Measurements from ENCODE around the gene AGFG2. TPM values are rescaled to one million over a fixed set of nuclear protein-coding genes. Genes with fewer than 3 reads are reported as not detected.
"Not testable (repeated sequence)": the region's sequence is repeated elsewhere in the genome, so short reads cannot be mapped to it uniquely, and the experiment has no call there.

Gene AGFG2
- total RNA-seq, 4 donors from 2014 or later, result 63.8 to 154 (median 102) TPM

- WGBS, 2 donors (ENCODE audit: low coverage in 1 of 2), result 91 to 94% methylated on average over 4 to 6 of the region's 6 CpGs
- in situ Hi-C loops (cut with MboI; ENCODE audit: low pct_ligation_motif_present in 1 of 4, low pct_unique_long_range_greater_than_20kb in 1 of 4, low sequenced_read_pairs in 3 of 4) (no loop called here), intact Hi-C loops (cut with DNase I; ENCODE audit: low total_unique reads) (no loop called here)
These were observed 19.4 kb upstream of the AGFG2 start for GRCh38 chr7:100519580-100519979.

DNA sequence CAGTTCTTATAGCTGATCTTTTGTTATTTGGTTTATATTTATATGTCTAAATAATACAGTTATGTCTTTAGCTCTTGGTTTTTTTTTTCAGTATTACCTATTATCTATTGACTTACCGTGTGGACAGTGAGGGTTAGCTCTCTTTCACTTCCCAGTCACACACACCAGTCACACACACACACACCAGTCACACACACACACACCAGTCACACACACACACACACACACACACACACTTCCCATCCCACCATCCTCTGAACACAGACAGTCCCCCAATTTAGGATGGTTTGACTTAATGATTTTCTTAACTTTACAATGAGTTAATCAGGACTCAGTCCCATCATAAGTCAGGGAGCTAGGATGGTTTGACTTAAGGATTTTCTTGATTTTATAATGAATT, 18.9 kb upstream of the AGFG2 start:
- in situ Hi-C loops (cut with MboI; ENCODE audit: low pct_ligation_motif_present in 1 of 4, low pct_unique_long_range_greater_than_20kb in 1 of 4, low sequenced_read_pairs in 3 of 4) (no loop called here), intact Hi-C loops (cut with DNase I; ENCODE audit: low total_unique reads) (no loop called here)
- Histone ChIP-seq H3K27me3 (no peaks in the 10 kb centered on the region), H3K4me1 (peaks cover 0 to 8% (median 0%) of the 10 kb centered on the region in 4 donors), H3K27ac (no peak overlapping the region), H3K4me3 (no peak overlapping the region), H3K36me3 (no peaks in the 10 kb centered on the region), H3K9me3 (no peaks in the 10 kb centered on the region)
- DNase-seq, result no peak
- TF ChIP-seq EP300 (IDR thresholded peaks at IDR 0.05; ENCODE audit: low read depth) (no peak), CTCF (IDR thresholded peaks at IDR 0.05) (no peak), POLR2AphosphoS5 (IDR thresholded peaks at IDR 0.05) (no peak)
- 3 to 33% methylated on average over 1 of the region's 1 CpG for WGBS, 2 donors (ENCODE audit: low coverage in 1 of 2)

More at GRCh38 chr7:100519580-100519979, 19.4 kb upstream of the AGFG2 start:
- TF ChIP-seq CTCF (IDR thresholded peaks at IDR 0.05), result no peak
- no peak for TF ChIP-seq POLR2A (IDR thresholded peaks at IDR 0.05)
- no peak for TF ChIP-seq POLR2AphosphoS5 (IDR thresholded peaks at IDR 0.05)
- no peak for TF ChIP-seq EP300 (IDR thresholded peaks at IDR 0.05; ENCODE audit: low read depth)
- Histone ChIP-seq H3K4me3 (no peak overlapping the region), H3K27ac (no peak overlapping the region), H3K9me3 (no peaks in the 10 kb centered on the region), H3K27me3 (no peaks in the 10 kb centered on the region), H3K36me3 (no peaks in the 10 kb centered on the region), H3K4me1 (peaks cover 0 to 8% (median 0%) of the 10 kb centered on the region in 4 donors)
- DNase-seq, result no peak

DNA sequence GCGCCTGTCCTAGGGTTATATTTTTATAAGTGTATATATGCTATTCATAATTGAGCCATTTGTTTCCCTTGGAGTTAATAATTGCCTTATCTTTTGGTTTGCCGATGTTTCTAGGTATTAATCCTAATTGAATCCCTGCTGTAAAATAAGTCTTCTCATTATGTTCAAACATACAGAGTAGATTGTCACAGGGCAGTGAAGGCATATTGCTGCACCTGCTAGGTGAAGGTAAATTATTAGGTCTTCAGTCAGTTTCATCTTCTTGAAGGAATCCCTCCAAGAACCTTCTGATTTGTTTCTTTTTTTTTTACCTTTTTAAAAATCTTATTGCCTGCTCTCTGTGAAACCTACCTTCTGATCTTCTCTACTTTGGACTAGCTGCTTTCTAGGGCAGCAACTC, 17.9 kb upstream of the AGFG2 start:
- WGBS, 2 donors (ENCODE audit: low coverage in 1 of 2), result 90 to 92% methylated on average over 2 of the region's 2 CpGs
- Histone ChIP-seq H3K4me3 (no peak overlapping the region), H3K9me3 (no peaks in the 10 kb centered on the region), H3K27ac (no peak overlapping the region), H3K4me1 (peaks cover 0 to under 1% (median 0%) of the 10 kb centered on the region in 4 donors), H3K36me3 (no peaks in the 10 kb centered on the region), H3K27me3 (no peaks in the 10 kb centered on the region)
- TF ChIP-seq CTCF (IDR thresholded peaks at IDR 0.05), result no peak
- no peak for TF ChIP-seq EP300 (IDR thresholded peaks at IDR 0.05; ENCODE audit: low read depth)
- TF ChIP-seq POLR2A (IDR thresholded peaks at IDR 0.05), result no peak
- TF ChIP-seq POLR2AphosphoS5 (IDR thresholded peaks at IDR 0.05), result no peak
- DNase-seq, result no peak
- intact Hi-C loops (cut with DNase I; ENCODE audit: low total_unique reads) (no loop called here), in situ Hi-C loops (cut with MboI; ENCODE audit: low pct_ligation_motif_present in 1 of 4, low pct_unique_long_range_greater_than_20kb in 1 of 4, low sequenced_read_pairs in 3 of 4) (no loop called here)

DNA sequence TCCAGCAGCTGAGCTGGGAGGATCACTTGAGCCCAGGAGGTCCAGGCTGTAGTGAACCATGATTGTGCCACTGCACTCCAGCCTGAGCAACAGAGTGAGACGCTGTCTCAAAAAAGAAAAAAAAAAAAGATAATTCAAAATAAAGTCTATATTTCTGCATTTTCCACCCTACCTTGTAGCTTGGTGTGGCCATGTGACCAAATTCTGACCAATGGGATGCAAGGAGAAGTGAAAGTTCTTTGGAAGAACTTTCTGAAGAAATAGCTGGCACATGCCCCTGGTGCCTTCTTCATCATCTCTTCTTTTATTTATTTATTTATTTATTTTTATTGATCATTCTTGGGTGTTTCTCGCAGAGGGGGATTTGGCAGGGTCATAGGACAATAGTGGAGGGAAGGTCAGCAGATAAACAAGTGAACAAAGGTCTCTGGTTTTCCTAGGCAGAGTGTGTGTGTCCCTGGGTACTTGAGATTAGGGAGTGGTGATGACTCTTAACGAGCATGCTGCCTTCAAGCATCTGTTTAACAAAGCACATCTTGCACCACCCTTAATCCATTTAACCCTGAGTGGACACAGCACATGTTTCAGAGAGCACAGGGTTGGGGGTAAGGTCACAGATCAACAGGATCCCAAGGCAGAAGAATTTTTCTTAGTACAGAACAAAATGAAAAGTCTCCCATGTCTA, 17.0 kb upstream of the AGFG2 start:
- DNase-seq; H3K9me3 ChIP-seq; in situ Hi-C loops (cut with MboI; ENCODE audit: low pct_ligation_motif_present in 1 of 4, low pct_unique_long_range_greater_than_20kb in 1 of 4, low sequenced_read_pairs in 3 of 4); H3K36me3 ChIP-seq; H3K27me3 ChIP-seq; H3K4me3 ChIP-seq; intact Hi-C loops (cut with DNase I; ENCODE audit: low total_unique reads); H3K4me1 ChIP-seq; H3K27ac ChIP-seq: not testable (repeated sequence)
- 41 to 100% methylated on average over 1 to 3 of the region's 3 CpGs for WGBS, 2 donors (ENCODE audit: low coverage in 1 of 2)

DNA sequence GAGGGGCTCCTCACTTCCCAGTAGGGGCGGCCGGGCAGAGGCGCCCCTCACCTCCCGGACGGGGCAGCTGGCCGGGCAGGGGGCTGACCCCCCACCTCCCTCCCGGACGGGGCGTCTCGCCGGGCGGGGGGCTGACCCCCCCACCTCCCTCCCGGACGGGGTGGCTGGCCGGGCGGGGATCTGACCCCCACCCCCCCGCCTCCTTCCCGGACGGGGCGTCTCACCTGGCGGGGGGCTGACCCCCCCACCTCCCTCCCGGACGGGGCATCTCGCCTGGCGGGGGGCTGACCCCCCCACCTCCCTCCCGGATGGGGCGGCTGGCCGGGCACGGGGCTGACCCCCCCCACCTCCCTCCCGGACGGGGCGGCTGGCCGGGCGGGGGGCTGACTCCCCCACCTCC, 15.8 kb upstream of the AGFG2 start:
- intact Hi-C loops (cut with DNase I; ENCODE audit: low total_unique reads), result not testable (repeated sequence)
- no CpG with 5 or more reads among the region's 34 CpGs for WGBS, 2 donors (ENCODE audit: low coverage in 1 of 2)

DNA sequence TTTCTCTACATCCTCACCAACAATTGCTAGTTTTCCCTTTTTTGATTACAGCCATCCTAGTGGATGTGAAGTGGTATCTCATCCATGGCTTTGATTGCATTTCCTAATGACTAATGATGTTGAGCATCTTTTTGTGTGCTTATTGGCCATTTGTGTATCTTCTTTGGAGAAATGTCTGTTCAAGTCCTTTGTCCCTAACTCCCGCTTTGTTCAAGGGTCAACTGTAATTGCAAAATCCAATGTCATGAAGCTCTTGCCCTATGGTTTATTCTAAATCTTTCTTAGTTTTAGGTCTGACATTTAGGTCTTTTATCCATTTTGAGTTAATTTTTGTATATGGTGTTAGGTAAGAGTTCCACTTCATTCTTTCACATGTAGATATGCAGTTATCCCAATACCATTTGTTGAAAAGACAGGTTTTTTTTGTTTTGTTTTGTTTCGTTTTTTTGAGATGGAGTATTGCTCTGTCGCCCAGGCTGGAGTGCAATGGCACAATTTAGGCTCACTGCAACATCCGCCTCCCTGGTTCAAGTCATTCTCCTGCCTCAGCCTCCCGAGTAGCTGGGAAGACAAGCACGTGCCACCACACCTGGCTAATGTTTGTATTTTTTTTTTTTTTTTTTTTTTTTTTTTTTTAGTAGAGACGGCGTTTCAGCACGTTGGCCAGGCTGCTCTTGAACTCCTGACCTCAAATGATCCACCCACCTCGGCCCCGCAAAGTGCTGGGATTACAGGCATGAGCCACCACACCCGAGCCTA, 10.7 kb upstream of the AGFG2 start:
- H3K9me3 ChIP-seq; DNase-seq; H3K4me1 ChIP-seq; H3K27ac ChIP-seq; intact Hi-C loops (cut with DNase I; ENCODE audit: low total_unique reads); H3K36me3 ChIP-seq; in situ Hi-C loops (cut with MboI; ENCODE audit: low pct_ligation_motif_present in 1 of 4, low pct_unique_long_range_greater_than_20kb in 1 of 4, low sequenced_read_pairs in 3 of 4); H3K27me3 ChIP-seq; H3K4me3 ChIP-seq: not testable (repeated sequence)
- 69 to 79% methylated on average over 9 to 12 of the region's 12 CpGs for WGBS, 2 donors (ENCODE audit: low coverage in 1 of 2)

More for the DNA sequence above, 15.8 kb upstream of the AGFG2 start:
- H3K27ac ChIP-seq; in situ Hi-C loops (cut with MboI; ENCODE audit: low pct_ligation_motif_present in 1 of 4, low pct_unique_long_range_greater_than_20kb in 1 of 4, low sequenced_read_pairs in 3 of 4); H3K4me3 ChIP-seq; H3K36me3 ChIP-seq; H3K9me3 ChIP-seq; H3K4me1 ChIP-seq; DNase-seq; H3K27me3 ChIP-seq: not testable (repeated sequence)

Data from transverse colon (tissue), 4 donors.